COLO668 (cell line): ENCODE results near the gene C16orf90.
"Not testable (repeated sequence)": the region's sequence is repeated elsewhere in the genome, so short reads cannot be mapped to it uniquely, and the experiment has no call there.

Experiments used
- DNase-seq: peaks from one replicate; lab custom pipeline; 2025; ENCODE audit not compliant: unreplicated experiment; lab: John Stamatoyannopoulos, UW

Gene C16orf90

GRCh38 chr16:3485097-3485745 is 10.1 kb downstream of the C16orf90 start:
- no peak for DNase-seq

- DNase-seq: no peak
These were observed 10.8 kb downstream of the C16orf90 start for GRCh38 chr16:3484318-3485096.

GRCh38 chr16:3482659-3483241 is 12.5 kb downstream of the C16orf90 start:
- no peak for DNase-seq

GRCh38 chr16:3481696-3482658 is 13.3 kb downstream of the C16orf90 start:
- DNase-seq: no peak

- DNase-seq: peak; percentile 17
These were observed 14.2 kb downstream of the C16orf90 start for GRCh38 chr16:3480901-3481695.

GRCh38 chr16:3479654-3480216 is 15.6 kb downstream of the C16orf90 start:
- DNase-seq: no peak

- DNase-seq: no peak
These were observed 16.9 kb downstream of the C16orf90 start for GRCh38 chr16:3478242-3478925.

GRCh38 chr16:3476409-3476808 is 18.9 kb downstream of the C16orf90 start:
- no peak for DNase-seq

- no peak for DNase-seq
These were observed 19.5 kb downstream of the C16orf90 start for GRCh38 chr16:3475604-3476375.

GRCh38 chr16:3474870-3475269 is 20.4 kb downstream of the C16orf90 start:
- DNase-seq: not testable (repeated sequence)

GRCh38 chr16:3474136-3474779 is 21.0 kb downstream of the C16orf90 start:
- no peak for DNase-seq

- DNase-seq: not testable (repeated sequence)
These were observed 21.7 kb downstream of the C16orf90 start for GRCh38 chr16:3473596-3473943.

- no peak for DNase-seq
These were observed 22.3 kb downstream of the C16orf90 start for GRCh38 chr16:3472878-3473595.

GRCh38 chr16:3471518-3472176 is 23.6 kb downstream of the C16orf90 start:
- DNase-seq: no peak

- DNase-seq: no peak
These were observed 24.6 kb downstream of the C16orf90 start for GRCh38 chr16:3470723-3471122.

- DNase-seq: no peak
These were observed 25.6 kb downstream of the C16orf90 start for GRCh38 chr16:3469736-3470135.

GRCh38 chr16:3468501-3468900 is 26.8 kb downstream of the C16orf90 start:
- no peak for DNase-seq
